ENCODE results near the gene ISYNA1. TPM values are rescaled to one million over a fixed set of nuclear protein-coding genes. Genes with fewer than 3 reads are reported as not detected.

The ISYNA1 gene
- total and polyA plus RNA-seq, 2 of the 13 experiments (the other 11 are each of a cell fraction or from before 2014, with no cell fraction given), result 29.6 to 48.5 TPM

DNA sequence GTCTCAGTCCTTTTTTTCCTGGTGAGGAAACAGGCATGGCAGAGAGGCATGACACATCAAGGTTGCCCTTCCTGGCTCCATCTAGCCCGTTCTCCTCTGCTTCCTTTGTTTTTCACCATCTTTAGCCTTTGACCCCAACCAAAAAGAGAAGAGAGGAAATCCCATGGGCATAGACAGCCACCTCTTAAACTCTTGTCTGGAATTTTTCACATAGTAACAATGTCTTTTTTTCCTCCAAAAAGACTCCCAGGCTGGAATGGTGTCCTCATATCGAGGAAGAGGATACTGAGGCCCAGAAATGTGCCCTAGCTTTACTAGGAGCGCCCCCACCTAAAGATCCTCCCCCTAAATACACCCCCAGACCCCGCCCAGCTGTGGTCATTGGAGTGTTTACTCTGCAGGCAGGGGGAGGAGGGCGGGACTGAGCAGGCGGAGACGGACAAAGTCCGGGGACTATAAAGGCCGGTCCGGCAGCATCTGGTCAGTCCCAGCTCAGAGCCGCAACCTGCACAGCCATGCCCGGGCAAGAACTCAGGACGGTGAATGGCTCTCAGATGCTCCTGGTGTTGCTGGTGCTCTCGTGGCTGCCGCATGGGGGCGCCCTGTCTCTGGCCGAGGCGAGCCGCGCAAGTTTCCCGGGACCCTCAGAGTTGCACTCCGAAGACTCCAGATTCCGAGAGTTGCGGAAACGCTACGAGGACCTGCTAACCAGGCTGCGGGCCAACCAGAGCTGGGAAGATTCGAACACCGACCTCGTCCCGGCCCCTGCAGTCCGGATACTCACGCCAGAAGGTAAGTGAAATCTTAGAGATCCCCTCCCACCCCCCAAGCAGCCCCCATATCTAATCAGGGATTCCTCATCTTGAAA is 52.0 kb downstream of the ISYNA1 start, which contains the start of gene GDF15 (continued):
- TF ChIP-seq, protein P1, sequence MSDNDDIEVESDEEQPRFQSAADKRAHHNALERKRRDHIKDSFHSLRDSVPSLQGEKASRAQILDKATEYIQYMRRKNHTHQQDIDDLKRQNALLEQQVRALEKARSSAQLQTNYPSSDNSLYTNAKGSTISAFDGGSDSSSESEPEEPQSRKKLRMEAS (IDR thresholded peaks at IDR 0.05), result peak; percentile 73
- TF ChIP-seq TEAD3 (CRISPR knock-in tag; optimal IDR thresholded peaks at IDR 0.05; ENCODE audit: borderline replicate concordance) (peak; percentile 72), TGIF2 (CRISPR knock-in tag; IDR thresholded peaks at IDR 0.05) (peak; percentile 31; the same call in 1 of the 2 replicates), NCOA1 (CRISPR knock-in tag; IDR thresholded peaks at IDR 0.05) (0 out of 2 replicates have a peak, but pooled peaks have one; percentile 79), ZNF839 (CRISPR knock-in tag; IDR thresholded peaks at IDR 0.05; ENCODE audit: borderline replicate concordance) (0 out of 2 replicates have a peak, but pooled peaks have one; percentile 79), RFX3 (CRISPR knock-in tag; IDR thresholded peaks at IDR 0.05) (no peak), GABPB1 (CRISPR knock-in tag; IDR thresholded peaks at IDR 0.05) (peak; percentile 72), FOXO1 (CRISPR knock-in tag; IDR thresholded peaks at IDR 0.05) (peak; percentile 88), SIN3A (IDR thresholded peaks at IDR 0.05; ENCODE audit: borderline replicate concordance, low read depth, low read length) (peak; percentile 94), REPIN1 (CRISPR knock-in tag; IDR thresholded peaks at IDR 0.05; ENCODE audit: borderline replicate concordance, low read depth) (peak; percentile 96), NCOR1 (IDR thresholded peaks at IDR 0.05; ENCODE audit: borderline replicate concordance, low read length) (peak; percentile 91; the same call in 1 of the 2 replicates), KDM5B (CRISPR knock-in tag; IDR thresholded peaks at IDR 0.05; ENCODE audit: borderline replicate concordance) (peak; percentile 57; the same call in 1 of the 2 replicates), KLF12 (CRISPR knock-in tag; IDR thresholded peaks at IDR 0.05; ENCODE audit: borderline replicate concordance) (peak; percentile 94), MED13 (CRISPR knock-in tag; IDR thresholded peaks at IDR 0.05) (peak; percentile 98), ZNF788 (CRISPR knock-in tag; IDR thresholded peaks at IDR 0.05; ENCODE audit: borderline replicate concordance) (peak; percentile 88; the same call in 1 of the 2 replicates), FOSL2 (CRISPR knock-in tag; IDR thresholded peaks at IDR 0.05) (peak; percentile 71), TCF12 (IDR thresholded peaks at IDR 0.05) (no peak), TCF12 (CRISPR knock-in tag; IDR thresholded peaks at IDR 0.05) (peak; percentile 71; the same call in 1 of the 2 replicates), NFIC (IDR thresholded peaks at IDR 0.05; ENCODE audit: low read length) (peak; percentile 70)
- TF ChIP-seq, protein P2, sequence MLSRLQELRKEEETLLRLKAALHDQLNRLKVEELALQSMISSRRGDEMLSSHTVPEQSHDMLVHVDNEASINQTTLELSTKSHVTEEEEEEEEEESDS (CRISPR knock-in tag; IDR thresholded peaks at IDR 0.05; ENCODE audit: borderline replicate concordance), result no peak
- TF ChIP-seq, protein P3, sequence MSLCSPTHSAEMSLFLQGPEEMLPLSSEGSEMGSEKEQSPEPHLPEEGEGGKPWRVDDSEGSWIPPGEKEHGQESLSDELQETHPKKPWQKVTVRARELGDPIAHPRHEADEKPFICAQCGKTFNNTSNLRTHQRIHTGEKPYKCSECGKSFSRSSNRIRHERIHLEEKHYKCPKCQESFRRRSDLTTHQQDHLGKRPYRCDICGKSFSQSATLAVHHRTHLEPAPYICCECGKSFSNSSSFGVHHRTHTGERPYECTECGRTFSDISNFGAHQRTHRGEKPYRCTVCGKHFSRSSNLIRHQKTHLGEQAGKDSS (CRISPR knock-in tag; IDR thresholded peaks at IDR 0.05; ENCODE audit: borderline replicate concordance, low read depth), result peak; percentile 97
- TF ChIP-seq, protein P4, sequence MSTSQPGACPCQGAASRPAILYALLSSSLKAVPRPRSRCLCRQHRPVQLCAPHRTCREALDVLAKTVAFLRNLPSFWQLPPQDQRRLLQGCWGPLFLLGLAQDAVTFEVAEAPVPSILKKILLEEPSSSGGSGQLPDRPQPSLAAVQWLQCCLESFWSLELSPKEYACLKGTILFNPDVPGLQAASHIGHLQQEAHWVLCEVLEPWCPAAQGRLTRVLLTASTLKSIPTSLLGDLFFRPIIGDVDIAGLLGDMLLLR (CRISPR knock-in tag; IDR thresholded peaks at IDR 0.05), result no peak; the same call in 1 of the 2 replicates
- TF ChIP-seq, protein P5, sequence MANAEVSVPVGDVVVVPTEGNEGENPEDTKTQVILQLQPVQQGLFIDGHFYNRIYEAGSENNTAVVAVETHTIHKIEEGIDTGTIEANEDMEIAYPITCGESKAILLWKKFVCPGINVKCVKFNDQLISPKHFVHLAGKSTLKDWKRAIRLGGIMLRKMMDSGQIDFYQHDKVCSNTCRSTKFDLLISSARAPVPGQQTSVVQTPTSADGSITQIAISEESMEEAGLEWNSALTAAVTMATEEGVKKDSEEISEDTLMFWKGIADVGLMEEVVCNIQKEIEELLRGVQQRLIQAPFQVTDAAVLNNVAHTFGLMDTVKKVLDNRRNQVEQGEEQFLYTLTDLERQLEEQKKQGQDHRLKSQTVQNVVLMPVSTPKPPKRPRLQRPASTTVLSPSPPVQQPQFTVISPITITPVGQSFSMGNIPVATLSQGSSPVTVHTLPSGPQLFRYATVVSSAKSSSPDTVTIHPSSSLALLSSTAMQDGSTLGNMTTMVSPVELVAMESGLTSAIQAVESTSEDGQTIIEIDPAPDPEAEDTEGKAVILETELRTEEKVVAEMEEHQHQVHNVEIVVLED (CRISPR knock-in tag; IDR thresholded peaks at IDR 0.05; ENCODE audit: borderline replicate concordance), result peak; percentile 38; the same call in 1 of the 2 replicates
